KOPT-K1 (cell line): ENCODE results near the gene SLC9A8.

Experiments
- H3K27ac ChIP-seq: fragments of 200-600 bp; sonication (generic); 2 replicates; pipeline ENCODE4 v1.5.1; 2016; ENCODE audit warnings: antibody characterized with exemption, mild to moderate bottlenecking, low read depth, low read length; ENCODE audit not compliant: poor library complexity, severe bottlenecking
- H3K36me3 ChIP-seq: fragments of 200-600 bp; sonication (generic); 2 replicates; pipeline ENCODE4 v1.5.1; 2017; ENCODE audit warnings: antibody characterized with exemption, mild to moderate bottlenecking, low read length, moderate library complexity; ENCODE audit not compliant: insufficient read depth
- H3K9me3 ChIP-seq: fragments of 200-600 bp; sonication (generic); 2 replicates; pipeline ENCODE4 v1.5.1; 2017; ENCODE audit warnings: antibody characterized with exemption, low read length, mild to moderate bottlenecking; ENCODE audit not compliant: insufficient read depth, poor library complexity, severe bottlenecking

Gene SLC9A8

GRCh38 chr20:49909499-49910339 lies 97.1 kb downstream of the SLC9A8 start:
- H3K36me3 ChIP-seq, result peaks cover 61% of the 10 kb centered on the region
- H3K27ac ChIP-seq, result no peak overlapping the region

GRCh38 chr20:49910340-49910706 lies 97.7 kb downstream of the SLC9A8 start:
- Histone ChIP-seq H3K9me3 (no peaks in the 10 kb centered on the region), H3K27ac (no peak overlapping the region), H3K36me3 (peaks cover 55% of the 10 kb centered on the region)

More at GRCh38 chr20:49909499-49910339, 97.1 kb downstream of the SLC9A8 start:
- no peaks in the 10 kb centered on the region for H3K9me3 ChIP-seq

GRCh38 chr20:49913399-49914047 lies 100.9 kb downstream of the SLC9A8 start:
- no peak overlapping the region for H3K27ac ChIP-seq
- H3K36me3 ChIP-seq, result peaks cover 23% of the 10 kb centered on the region
- H3K9me3 ChIP-seq, result no peaks in the 10 kb centered on the region

- H3K27ac ChIP-seq, result peak overlapping the region; percentile 97
- H3K36me3 ChIP-seq, result peaks cover 13% of the 10 kb centered on the region
- no peaks in the 10 kb centered on the region for H3K9me3 ChIP-seq
Measured at GRCh38 chr20:49914310-49915117, 101.9 kb downstream of the SLC9A8 start.

- peak overlapping the region; percentile 97 for H3K27ac ChIP-seq
- H3K36me3 ChIP-seq, result peaks cover 8% of the 10 kb centered on the region; the same call in 1 of the 2 replicates
- no peaks in the 10 kb centered on the region for H3K9me3 ChIP-seq
Measured at GRCh38 chr20:49915118-49915379, 102.4 kb downstream of the SLC9A8 start.

GRCh38 chr20:49915380-49916145 lies 102.9 kb downstream of the SLC9A8 start, which contains the start of gene SPATA2:
Gene SPATA2 (minus strand): TSS chr20:49915529. CDS start chr20:49908490, 7,039 bp downstream.
- H3K36me3 ChIP-seq, result 0 out of 2 replicates have a peak, but pooled peaks cover 3% of the 10 kb centered on the region
- peak within 1 kb of the TSS; percentile 97 for H3K27ac ChIP-seq
- no peaks in the 10 kb centered on the region for H3K9me3 ChIP-seq

- peak overlapping the region; percentile 97 for H3K27ac ChIP-seq
Measured at GRCh38 chr20:49916146-49917002, 103.7 kb downstream of the SLC9A8 start.

GRCh38 chr20:49918446-49918845 lies 105.8 kb downstream of the SLC9A8 start:
- Histone ChIP-seq H3K27ac (no peak overlapping the region), H3K9me3 (no peaks in the 10 kb centered on the region), H3K36me3 (no peaks in the 10 kb centered on the region)

More at GRCh38 chr20:49916146-49917002, 103.7 kb downstream of the SLC9A8 start:
- Histone ChIP-seq H3K9me3 (no peaks in the 10 kb centered on the region), H3K36me3 (no peaks in the 10 kb centered on the region)

- H3K9me3 ChIP-seq, result no peaks in the 10 kb centered on the region
- no peaks in the 10 kb centered on the region for H3K36me3 ChIP-seq
- no peak overlapping the region for H3K27ac ChIP-seq
Measured at GRCh38 chr20:49919009-49919408, 106.4 kb downstream of the SLC9A8 start.

- no peak overlapping the region for H3K27ac ChIP-seq
- H3K36me3 ChIP-seq, result no peaks in the 10 kb centered on the region
- no peaks in the 10 kb centered on the region for H3K9me3 ChIP-seq
Measured at GRCh38 chr20:49919461-49919860, 106.8 kb downstream of the SLC9A8 start.

- Histone ChIP-seq H3K27ac (no peak overlapping the region), H3K36me3 (no peaks in the 10 kb centered on the region), H3K9me3 (no peaks in the 10 kb centered on the region)
Measured at GRCh38 chr20:49924247-49924646, 111.6 kb downstream of the SLC9A8 start.

- H3K9me3 ChIP-seq, result no peaks in the 10 kb centered on the region
- H3K36me3 ChIP-seq, result no peaks in the 10 kb centered on the region
- H3K27ac ChIP-seq, result no peak overlapping the region
Measured at GRCh38 chr20:49925901-49926454, 113.3 kb downstream of the SLC9A8 start.

GRCh38 chr20:49928411-49929141 lies 115.9 kb downstream of the SLC9A8 start:
- Histone ChIP-seq H3K36me3 (no peaks in the 10 kb centered on the region), H3K27ac (no peak overlapping the region), H3K9me3 (no peaks in the 10 kb centered on the region)
